Stimulated activated CD4-positive, alpha-beta T cell treated with anti-CD3 and anti-CD28 coated beads, Interleukin-1b, Interleukin-23, amount 100 ng/mL, for 1 hour (primary cell): ENCODE data around the gene TOR4A.

ENCODE experiments used
- DNase-seq, 2 donors: peaks; one replicate each; pipeline ENCODE4 v3.0.0-alpha.2; 2020; ENCODE audit warnings: low read depth in 2 of 2

TOR4A gene

DNA sequence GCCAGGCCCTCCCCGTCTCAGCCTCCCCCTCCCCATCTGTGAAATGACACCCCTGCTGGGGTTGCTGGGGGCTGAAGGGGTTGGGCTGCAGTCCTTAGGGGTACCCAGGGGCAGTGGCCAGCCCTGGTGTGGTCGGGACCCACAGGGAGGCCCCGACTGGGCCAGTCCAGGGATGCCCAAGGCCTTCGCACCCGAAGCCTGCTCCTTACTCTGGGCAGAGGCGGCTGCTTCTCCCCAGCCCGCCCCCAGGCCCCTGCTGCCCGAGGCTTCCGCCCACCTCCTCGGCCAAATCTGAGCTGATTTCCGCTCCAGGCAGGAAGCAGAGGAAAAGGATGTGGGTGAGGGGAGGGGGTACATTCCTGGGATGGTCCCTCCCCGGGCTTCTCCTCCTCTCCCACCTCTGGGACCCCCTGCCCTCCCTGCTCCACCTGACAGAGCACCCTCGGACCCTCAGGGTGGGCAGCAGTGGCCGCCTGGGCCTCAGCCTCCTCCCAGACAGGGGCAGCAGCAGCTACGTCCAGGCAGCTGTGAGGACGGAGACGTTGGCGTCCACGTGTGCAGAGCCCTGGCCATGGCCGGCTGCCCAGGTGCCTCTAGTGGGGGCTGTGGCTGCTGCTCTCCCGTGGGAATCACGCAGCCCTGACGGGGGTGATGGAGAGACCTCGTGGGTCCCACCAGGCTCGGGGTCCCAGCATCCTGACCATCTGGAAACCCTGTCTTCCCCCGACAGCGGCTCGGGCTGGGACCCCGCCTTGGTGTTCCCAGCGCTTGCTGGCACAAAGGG is 28.7 kb downstream of the TOR4A start:
- no peak for DNase-seq

- DNase-seq, result no peak
Observed at GRCh38 chr9:137306850-137307254, 29.3 kb downstream of the TOR4A start.

GRCh38 chr9:137307255-137308056 is 29.9 kb downstream of the TOR4A start:
- DNase-seq, result no peak

DNA sequence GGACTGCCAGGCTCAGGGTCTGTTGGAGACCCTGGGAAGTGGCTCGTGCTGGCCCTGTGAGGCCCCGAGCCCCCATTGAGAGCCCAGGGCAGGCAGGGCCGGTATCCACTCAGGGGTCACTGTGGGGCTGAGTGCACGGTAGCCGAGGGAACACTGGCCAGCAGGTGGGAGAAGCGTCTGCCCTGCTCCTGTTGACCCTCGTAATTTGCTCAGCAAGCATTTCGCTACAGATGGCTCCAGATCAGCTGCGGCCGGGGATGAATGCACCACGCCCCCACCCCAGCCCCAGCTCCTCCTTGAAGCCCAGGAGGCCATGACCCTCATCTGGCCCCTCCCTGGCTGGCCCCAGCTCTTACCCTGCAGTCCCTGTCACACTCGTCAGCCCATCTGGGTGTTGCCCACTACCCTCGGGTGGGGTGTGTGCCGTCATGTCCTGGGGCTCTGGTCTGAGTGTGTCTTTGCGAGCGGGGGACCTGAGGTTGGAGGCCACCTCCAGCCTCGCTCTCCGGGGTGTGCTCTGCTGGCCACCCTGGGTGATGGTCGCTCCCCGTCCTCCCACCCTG is 30.6 kb downstream of the TOR4A start:
- DNase-seq, result no peak

- DNase-seq, result no peak
Observed at GRCh38 chr9:137309368-137310188, 32.1 kb downstream of the TOR4A start.

DNA sequence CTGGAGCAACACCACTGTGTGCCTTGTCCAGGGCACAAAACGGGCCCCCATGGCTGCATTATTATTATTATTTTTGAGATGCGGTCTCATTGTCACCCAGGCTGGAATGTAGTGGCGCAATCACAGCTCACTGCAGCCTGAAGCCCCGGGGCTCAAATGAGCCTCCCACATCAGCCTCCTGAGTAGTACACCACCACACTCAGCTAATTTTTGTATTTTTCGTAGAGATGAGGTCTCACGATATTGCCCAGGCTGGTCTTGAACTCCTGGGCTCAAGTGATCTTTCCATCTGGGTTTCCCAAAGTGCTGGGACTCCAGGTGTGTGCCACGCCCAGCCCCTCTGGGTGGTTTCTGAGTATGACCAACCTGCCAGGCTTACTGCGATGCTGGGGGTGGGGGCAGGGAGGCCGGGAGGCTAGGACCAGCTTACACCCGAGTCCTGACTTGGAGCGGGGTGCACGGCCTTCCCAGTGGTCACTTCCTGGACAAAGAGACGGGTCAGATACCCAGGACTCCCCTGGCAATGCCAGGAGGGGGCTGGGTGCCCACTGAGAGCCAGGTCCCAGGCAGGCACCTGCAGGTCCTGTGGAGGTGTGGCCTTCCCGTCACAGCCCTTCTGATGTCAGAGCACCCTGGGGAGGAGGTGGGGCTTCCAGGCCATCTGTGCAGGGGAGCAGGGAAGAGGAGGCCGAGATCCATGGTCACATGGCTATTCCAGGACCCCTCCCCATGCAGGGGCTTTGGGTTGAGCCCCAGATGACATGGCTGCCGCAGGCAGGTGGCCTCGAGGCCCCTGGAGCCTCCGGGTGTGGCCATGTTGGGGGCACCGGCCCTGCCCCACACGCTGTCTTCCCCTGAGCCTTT is 32.9 kb downstream of the TOR4A start:
- no peak for DNase-seq

DNA sequence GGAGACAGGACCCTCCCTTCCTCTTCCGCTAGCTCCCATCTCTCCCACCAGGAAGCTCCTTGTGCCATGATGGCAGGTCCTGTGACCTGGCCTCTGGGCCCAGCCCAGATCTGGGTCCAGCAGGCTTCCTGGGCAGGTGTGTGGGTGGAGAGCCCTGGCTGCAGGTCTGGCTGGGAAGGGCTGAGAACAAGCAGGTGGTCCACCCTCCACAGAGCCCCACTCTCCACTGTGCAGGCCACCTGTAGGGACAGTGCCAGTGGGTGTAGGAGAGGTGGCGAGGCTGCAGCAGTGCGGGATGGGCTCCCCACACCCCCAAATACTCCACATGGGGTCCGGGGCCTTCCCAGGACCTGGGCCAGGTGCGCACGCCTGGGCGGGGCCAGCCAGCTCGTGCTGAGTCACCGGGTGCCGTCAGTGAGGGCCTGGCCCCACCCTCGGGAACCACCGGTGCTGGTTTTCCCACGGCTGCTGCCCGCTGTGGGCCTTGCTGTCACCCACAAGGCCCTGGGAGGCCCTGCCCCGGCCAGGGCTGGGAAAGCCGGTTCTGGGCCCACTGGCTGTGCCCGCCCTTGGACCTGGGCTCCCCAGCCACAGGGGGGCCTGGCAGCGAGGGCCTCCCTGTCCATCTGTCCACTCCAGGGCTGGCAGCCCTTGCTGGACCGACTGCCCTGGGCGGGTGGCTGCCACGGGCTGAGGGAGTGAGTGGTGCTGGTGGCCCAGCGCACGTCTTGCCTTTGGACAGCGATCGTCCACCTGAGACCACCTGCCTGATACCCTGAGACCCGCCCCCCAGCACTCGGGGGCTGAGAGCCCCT is 33.9 kb downstream of the TOR4A start:
- DNase-seq, result no peak

DNA sequence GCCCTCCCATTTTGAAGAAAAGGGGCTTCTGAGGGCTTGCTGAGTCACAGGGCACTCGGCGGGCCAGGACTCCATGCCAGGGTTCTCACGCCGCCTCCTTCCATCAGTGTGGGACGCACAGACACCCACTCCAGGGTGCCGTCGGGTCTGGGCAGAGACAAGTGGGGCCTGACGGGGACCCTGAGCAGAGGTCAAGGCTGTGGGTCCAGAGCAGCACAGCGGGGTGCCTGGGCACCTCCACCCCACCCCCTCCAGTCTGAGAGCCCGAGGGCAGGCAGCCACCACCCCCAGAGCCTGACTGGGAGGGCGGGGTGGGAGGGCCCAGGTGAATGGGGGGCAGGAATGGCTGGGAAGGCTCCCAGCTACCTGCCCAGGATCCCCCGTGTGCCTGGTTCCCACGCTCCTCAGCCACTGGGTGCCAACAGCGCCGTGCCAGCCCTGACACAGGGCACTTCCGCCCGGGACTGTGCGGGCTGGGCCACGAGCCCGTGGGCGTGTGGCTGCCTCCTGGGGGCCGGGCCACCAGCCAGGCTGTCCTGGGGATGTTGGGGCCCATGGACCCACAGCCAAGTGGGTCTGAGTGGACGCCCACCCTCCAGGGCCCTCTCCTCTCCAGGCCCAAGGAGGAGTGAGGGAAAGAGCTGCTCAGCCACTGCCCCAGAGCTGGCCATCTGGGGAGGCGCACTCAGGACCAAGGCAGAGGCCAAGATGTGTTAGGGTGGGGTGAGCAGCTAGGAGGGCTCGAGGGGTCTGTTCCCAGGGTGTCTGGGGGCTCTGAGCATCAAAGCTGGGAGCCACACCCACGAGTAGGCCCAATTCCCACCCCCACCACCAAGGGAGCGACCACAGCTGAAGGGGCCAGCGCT is 34.7 kb downstream of the TOR4A start:
- DNase-seq, result no peak

DNA sequence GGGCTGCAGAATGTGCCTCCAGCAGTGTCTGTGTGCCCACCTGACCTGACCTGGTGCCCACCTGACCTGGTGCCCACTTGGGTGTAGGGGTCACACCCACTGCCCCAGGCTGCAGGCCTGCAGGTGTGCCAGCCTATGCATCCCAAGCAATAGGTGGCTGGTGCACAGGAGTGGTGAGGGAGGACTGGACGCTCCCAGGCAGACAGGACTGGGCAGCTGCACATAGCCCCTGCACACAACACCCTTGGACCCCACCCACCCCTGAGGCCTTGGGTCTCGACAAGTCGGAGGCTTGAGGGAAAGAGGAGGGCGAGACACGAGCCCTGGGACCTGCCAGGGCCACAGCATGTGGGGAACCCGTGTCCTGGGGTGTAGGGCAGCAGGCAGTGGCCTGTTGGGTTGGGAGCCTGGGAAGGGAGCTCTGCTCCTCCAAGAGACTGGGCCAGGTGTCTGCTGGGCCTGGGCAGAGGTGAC is 35.4 kb downstream of the TOR4A start:
- DNase-seq, result no peak

DNA sequence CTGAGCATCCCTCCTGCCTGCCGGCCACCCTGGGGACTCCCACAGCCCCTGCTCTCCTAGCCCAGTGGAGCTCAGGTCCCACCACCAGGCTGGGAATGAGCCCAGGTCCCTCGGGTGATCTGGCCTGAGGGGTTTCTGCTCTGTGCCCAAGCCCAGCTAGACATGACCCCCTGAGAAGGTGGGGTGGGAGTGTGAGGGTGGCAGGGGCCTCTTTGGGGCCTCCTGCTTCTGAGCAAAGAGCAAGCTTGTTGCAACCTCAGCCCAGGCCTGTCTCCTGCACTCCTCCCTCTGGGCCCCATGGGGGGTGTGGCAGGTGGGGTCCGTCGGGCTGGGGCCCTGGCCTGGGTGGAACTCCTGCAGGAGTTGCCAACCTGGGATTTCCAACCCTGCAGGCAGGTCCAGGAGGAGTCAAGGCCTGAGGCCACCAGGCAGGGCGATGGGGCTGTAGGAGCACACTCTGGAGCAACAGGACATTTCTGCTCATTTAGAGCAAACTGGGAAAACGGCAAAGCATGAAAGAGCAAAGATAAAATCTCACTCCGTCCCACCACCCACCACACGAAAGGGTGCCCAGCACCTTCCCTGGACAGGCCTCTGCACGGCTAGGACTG is 35.9 kb downstream of the TOR4A start:
- DNase-seq, result no peak

DNA sequence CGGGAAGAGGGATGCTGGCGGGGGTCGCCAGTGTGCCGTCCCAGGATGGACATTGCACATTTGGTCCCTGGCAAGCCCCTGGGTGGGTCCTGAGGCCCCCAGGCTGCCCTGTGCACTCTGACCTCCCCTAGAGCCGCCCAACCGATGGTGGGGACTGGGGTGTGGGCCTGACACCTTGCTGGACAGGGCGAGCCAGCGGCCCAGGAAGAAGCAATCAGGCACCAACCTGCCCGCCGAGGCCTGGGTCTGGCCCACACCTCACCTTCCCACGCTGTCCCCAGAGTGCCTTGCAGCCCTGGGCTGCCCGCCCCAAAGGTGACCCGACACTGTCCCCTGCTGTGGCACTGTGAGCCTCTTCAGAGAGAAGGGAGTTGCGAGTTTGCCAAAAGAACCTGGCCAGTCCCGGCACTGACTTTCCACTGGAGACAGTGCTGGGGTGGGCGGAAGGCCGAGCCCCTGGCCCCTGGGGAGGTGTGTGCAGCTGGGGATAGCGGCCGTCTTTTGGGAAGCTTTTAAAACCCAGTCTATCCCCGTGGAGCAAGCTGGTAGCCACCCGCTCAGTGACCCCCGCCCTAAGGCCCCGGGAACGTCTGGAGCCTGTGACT is 36.5 kb downstream of the TOR4A start:
- DNase-seq, result no peak

- DNase-seq, result no peak
Observed at GRCh38 chr9:137314561-137315560, 37.3 kb downstream of the TOR4A start.

GRCh38 chr9:137315581-137316011 is 38.1 kb downstream of the TOR4A start:
- DNase-seq, result no peak

- no peak for DNase-seq
Observed at GRCh38 chr9:137316012-137316981, 38.8 kb downstream of the TOR4A start.

GRCh38 chr9:137317021-137317717 is 39.6 kb downstream of the TOR4A start:
- no peak for DNase-seq
